Transverse colon (tissue), 4 donors: ENCODE results near the gene UMODL1.

Experiments
- CTCF ChIP-seq, 5 experiments: fragments of 200-600 bp in 3 of 5; fragments of 450-650 bp in 2 of 5; sonication (generic) in 3 of 5; IDR thresholded peaks; 1 replicate in 2 of 5; 2 replicates in 3 of 5; pipeline ENCODE4 v1.5.1; 2016 to 2017; ENCODE audit warnings: antibody characterized with exemption in 5 of 5, inconsistent platforms in 3 of 5, mild to moderate bottlenecking in 2 of 5, moderate library complexity in 1 of 5
- POLR2A ChIP-seq: fragments of 450-650 bp; IDR thresholded peaks from one replicate; pipeline ENCODE4 v1.6.1; 2016; ENCODE audit warnings: antibody characterized with exemption, mild to moderate bottlenecking, moderate library complexity
- POLR2AphosphoS5 ChIP-seq, 3 donors: sonication (generic); formaldehyde crosslinking; IDR thresholded peaks; one replicate each; pipeline ENCODE4 v1.6.1; 2016; ENCODE audit warnings: antibody characterized with exemption in 3 of 3

- no peak for TF ChIP-seq CTCF (IDR thresholded peaks at IDR 0.05)
- no peak for TF ChIP-seq POLR2AphosphoS5 (IDR thresholded peaks at IDR 0.05)
- TF ChIP-seq POLR2A = no peak
Observed at GRCh38 chr21:42055425-42055824, 15.7 kb upstream of the UMODL1 start.
